Stimulated activated CD8-positive, alpha-beta memory T cell treated with anti-CD3 and anti-CD28 coated beads, Interleukin-15, amount 100 ng/mL, for 24 hours (primary cell): ENCODE data around the gene TRIM8.

Experiments
- DNase-seq: peaks from one replicate; pipeline ENCODE4 v3.0.0-alpha.2; 2020; ENCODE audit warnings: low read depth

Gene TRIM8

DNA sequence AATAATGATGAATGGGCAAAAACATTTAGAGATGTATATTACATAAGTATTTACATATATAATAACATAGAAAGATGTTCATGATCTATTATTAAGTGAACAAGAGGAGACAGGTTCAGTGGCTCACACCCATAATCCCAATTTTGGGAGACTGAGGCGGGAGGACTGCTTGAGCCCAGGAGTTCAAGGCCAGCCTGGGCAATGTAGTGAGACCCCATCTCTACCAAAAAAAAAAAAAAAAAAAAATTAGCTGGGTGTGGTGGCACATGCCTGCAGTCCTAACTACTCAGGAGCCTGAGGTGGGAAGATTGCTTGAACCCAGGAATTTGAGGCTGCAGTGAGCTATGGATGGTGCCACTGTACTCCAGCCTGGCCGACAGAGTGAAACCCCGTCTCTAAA, 57.5 kb downstream of the TRIM8 start:
- DNase-seq = no peak

DNA sequence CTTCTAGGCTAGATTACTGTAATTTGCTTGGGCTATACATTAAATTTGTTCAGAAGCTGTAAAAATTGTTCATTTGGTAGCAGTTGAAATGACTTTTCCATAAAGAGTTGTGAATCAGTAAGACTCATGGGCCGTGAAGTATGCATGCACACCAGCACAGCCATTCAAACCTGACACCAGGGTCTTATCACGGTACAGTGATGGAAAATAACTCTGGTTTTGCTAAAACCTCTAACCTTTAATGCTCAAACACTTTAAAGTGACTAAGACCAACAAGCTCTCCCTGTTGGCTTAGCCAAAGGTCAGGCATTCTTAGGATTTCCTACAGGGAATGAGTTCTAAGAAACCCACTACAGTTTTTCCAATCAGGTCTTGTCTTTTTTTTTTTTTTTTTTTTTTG, 58.5 kb downstream of the TRIM8 start:
- DNase-seq = no peak

DNA sequence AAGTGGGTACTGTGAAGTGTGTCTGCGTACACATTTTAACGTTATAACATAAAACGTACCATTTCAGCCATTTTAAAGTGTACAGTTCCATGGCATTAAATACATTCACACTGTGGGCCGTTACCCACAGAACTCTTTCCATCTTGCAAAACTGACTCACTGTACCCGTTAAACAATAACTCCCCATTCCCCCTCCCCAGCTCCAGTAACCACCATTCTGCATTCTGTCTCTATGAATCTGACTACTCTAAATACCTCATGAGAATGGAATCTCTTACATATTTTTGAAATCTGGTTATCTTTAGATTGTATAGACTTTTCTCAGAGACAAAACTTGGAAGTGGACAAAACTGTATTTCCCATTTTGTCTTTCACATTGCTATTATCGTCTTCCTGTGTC, 60.6 kb downstream of the TRIM8 start:
- no peak for DNase-seq

DNA sequence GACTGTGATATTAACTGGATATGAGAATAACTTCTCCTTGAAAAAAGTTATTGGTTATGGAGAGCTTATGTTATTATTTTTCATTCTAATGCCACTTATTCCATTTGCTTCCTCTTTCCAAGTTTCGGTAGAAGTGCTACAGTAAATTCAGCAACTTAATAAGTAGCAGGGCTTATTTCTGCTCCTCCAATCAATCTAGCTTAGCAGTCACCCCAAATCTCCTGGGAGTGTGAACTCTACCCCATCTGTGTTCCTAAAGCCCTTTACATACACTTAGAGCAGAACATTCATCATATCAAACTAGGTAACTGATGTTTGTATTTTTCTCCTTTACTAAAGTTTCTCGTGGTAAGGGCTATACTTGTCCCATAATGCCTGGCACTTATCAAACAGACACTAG, 61.3 kb downstream of the TRIM8 start:
- DNase-seq = no peak
